Activated T-helper 9 cell treated with anti-CD3 and anti-CD28 coated beads, Interleukin-2, amount 50 U/mL, for 16 hours (primary cell): ENCODE results near the gene HMOX2.
A peak's percentile ranks its signal among the peaks of the same experiment; 100 is the strongest.

Experiments
- DNase-seq: peaks from one replicate; pipeline ENCODE4 v3.0.0-alpha.2; 2020; ENCODE audit warnings: low read depth

Gene HMOX2

DNA sequence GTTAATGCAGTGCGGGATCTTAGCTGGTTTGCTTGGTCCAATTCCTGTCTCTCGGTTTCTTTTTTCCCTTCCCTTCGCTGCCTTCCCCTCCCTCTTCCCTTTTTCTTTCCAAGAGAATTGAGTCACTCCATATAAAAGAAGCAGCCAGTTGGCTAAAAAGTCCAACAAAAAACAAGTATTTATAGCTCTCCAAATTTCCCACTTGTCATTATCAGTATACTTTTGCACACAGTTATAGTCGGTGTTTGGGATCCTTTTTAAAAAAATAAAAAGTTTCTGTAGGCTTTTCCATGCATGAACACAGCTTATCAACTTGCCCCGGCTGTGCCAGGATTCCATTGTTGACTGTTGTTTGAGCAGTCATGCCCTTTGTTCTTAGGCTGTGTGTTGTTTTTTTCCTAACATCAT, 24.9 kb downstream of the HMOX2 start:
- no peak for DNase-seq

DNA sequence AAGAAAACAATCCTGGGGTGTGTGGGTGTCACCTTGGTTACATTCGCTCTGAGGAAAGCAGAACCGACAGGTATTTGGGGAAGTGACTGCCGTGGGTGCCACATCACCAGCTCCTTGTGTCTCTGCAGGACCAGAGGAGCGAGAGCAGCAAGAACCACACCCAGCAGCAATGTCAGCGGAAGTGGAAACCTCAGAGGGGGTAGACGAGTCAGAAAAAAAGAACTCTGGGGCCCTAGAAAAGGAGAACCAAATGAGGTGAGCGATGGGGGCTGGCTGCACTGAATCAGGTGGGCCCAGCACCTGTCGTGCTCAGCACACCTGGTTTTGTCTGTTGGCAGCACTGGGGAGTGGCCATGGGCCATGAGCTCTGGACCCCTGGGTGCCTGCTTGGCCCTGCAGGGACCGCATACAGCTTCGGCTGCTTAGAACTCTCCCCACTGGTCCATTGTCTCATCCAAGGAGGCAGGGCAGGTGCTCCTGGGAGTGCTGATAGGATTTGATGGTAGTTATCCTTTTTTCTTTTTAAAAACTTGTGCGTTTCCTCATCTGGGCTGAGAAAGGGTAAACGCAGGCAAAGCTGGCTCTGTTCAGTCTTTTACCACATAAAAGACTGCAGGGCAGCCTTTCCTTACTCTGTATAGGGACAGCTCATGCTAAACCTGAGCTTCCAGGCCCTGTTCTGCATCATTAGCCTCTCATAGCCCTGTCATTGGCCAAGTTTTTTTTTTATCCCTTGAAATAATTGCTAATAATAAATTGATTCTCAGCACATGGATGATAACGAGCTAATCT, 29.4 kb downstream of the HMOX2 start:
- peak; percentile 40 for DNase-seq

GRCh38 chr16:4506450-4506849, 30.3 kb downstream of the HMOX2 start:
- DNase-seq = peak; percentile 29

GRCh38 chr16:4507588-4508345, 31.6 kb downstream of the HMOX2 start:
- DNase-seq = no peak

- no peak for DNase-seq
These were observed 32.6 kb downstream of the HMOX2 start for GRCh38 chr16:4508806-4509205.

DNA sequence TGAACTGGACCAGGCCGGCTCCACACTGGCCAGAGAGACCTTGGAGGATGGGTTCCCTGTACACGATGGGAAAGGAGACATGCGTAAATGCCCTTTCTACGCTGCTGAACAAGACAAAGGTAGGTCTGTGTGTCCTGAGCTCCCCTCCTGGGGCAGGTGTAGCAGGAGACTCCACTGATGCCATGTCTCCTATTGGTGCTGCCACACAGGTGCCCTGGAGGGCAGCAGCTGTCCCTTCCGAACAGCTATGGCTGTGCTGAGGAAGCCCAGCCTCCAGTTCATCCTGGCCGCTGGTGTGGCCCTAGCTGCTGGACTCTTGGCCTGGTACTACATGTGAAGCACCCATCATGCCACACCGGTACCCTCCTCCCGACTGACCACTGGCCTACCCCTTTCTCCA, 33.2 kb downstream of the HMOX2 start:
- no peak for DNase-seq

DNA sequence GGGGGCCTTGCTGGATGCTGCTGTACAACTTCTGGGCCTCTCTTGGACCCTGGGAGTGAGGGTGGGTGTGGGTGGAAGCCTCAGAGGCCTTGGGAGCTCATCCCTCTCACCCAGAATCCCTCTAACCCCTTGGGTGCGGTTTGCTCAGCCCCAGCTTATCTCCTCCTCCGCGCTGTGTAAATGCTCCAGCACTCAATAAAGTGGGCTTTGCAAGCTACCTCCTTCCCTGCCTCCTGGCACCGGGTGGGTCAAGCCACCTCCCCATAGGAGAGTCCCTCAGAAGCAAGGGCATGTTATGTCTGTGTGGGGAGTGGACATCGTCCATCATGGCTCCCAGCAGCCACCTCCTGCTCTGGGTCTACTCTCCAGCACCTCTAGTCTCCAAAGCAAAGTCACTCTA, 33.9 kb downstream of the HMOX2 start:
- no peak for DNase-seq

DNA sequence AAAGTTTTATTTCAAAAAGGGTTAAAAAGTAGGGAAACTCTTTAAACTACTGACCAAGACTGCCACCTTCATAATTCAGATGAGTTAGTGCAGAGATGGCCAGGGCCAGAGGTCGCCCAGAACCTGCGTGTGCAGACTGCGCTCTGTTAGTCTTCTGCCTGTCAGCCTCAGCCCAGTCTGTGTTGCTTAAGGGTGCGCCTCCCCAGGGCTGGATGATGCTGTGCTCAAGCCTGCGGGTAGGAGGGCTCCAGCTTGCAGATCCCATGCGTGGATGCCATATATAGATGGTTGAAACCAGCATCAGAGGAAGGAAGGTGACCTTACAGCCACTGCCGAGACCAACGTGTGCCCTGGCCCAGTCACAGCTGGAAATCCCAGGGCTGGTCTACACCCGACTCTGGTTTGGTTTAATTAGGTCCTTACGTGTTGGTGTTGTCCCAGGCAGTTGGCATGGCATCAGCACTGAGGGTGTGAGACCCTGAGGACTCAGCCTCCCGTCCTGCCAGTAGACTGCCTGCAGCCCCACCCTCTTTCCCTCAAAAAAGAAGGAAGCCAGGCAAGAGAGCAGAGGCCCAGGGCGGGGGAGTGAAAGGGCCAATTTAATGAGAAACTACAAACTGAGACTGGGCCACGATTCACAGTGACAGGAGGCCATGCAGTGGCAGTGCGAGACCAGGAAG, 34.7 kb downstream of the HMOX2 start:
- no peak for DNase-seq

DNA sequence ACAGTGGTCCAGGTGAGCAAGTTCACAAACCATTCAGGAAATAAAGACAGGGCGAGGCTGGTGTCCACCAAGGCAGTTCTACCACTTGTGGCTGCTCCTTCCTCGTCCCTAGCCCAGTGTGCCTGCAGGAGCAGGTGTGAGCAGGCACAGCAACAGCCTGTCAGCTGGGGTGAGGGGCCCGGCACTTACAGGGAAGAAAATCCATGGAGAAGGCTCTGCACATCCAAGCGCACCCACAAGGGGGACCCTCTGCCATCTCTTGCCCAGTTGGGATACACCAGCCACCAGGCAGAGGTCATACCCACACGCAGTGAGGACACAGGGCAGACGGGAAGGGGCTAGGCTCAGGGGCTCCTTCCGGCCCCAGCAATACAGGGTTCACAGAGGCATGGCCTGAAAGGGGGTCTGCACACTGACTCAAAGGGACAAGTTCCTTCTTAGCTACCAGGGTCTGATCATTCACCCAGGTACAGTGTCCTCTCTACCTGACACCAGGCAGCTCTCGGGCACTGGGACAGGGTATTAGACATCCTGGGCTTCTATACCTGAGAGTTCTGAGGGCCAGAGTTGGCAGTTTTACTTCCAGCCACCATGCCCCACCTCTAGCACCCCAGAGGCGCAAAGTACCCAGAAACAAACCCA, 35.4 kb downstream of the HMOX2 start:
- no peak for DNase-seq

DNA sequence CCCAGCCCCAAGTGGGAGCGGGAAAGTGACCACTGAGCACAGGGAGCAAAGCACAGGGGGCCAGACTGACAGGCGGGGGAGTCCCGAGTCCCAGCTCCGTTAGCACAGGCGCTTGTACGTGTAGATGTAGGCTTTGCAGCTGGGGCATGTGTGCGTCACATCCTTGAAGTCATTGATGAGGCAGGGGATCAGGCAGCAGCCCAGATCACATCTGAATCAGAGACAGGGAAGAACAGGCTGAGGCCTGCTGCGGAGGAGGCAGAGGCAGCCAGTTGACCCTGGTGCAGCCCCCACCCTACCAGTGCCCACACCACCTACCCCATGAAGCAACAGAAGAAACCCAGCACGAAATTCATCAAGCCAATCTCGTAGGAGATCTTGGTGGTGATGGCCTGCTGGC, 36.3 kb downstream of the HMOX2 start:
- no peak for DNase-seq

GRCh38 chr16:4513086-4513860, 37.1 kb downstream of the HMOX2 start:
- no peak for DNase-seq

GRCh38 chr16:4513881-4514280, 37.7 kb downstream of the HMOX2 start:
- DNase-seq = no peak

DNA sequence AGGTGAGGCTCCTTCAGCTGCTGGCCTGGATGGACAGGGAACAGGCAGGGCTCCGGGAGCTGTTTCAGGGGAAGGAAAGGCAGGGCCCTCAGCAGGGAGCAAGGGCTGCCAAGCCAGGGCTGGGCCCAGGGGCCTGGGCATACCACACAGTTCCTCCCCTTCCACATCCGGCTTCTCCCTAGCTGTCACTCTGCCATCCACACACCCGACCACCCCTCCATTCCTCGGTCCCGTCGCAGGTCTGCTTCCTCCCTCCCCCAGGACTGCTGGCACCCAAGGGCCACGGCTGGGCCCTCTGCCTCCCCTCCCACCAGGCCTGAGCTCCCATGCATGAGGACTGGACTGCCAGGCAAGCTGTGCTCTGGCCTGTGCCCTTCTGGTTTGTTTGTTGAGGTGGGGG, 38.4 kb downstream of the HMOX2 start:
- DNase-seq = no peak

DNA sequence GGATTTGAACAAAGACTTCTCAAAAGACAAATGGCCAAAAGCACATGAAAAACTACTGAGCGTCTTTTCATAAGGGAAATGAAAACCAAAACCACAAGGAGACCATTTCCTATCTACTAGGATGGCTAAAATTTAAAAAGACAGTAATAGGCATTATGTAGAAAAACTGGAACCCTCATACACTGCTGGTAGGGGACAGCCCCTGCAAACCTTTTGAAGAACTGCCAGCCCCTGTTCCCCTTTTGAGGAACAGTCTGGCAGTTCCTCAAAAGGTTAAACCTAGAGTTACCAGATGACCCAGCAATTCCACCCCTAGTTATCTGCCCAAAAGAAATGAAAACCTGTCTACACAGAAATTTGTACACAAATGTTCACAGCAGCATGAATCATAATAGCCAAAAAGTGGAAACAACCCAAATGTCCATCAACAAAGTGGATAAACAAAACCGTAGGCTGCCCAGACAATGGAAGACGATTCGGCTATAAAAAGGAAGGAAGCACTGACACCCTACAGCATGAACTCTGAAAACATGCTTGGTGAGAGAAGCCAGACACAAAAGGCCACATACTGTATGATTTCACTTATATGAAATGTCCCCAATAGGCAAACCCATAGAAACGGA, 39.5 kb downstream of the HMOX2 start:
- no peak for DNase-seq

DNA sequence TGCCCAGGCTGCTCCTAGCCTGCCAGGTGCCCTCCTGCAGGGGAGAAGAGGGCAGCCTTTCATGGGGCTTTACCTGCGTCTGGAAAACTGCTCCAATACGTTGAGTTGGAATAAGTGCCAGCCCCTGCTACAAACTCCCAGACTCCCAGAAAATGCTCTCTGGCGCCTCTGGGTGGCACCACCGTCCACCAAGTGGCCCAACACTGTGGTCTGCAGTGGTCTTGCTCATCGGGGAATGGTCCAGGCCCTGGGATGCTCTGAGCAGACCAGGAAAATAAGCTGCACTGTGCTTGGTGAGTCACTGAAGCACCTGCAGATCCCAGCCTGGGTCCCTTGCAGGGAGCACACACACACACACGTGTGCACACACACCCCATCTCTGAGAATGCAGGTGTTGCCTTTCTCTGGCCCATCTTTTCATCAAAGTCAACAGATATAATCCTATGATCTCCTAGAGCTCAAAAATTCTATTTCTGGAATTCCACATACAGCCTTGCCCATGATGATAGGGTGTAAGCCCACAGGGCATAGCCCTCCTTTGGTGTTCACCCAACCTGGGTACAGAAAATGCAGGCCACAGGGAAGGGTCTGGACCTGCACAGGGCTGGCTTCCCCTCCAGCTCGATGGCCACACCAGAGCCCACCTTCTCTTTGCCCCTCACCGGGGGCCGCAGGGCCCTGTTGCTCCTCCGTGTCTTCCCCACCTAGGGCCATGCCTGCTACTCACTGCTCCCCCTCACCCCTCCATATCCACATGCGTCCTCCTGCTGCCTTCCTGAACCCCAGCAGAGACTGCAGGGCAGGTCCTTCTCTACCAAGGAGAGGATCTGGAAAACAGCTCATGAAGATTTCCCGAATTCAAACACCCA, 41.8 kb downstream of the HMOX2 start:
- DNase-seq = no peak

- DNase-seq = no peak
These were observed 43.3 kb downstream of the HMOX2 start for GRCh38 chr16:4519274-4520058.

- no peak for DNase-seq
These were observed 44.7 kb downstream of the HMOX2 start for GRCh38 chr16:4520913-4521312.

DNA sequence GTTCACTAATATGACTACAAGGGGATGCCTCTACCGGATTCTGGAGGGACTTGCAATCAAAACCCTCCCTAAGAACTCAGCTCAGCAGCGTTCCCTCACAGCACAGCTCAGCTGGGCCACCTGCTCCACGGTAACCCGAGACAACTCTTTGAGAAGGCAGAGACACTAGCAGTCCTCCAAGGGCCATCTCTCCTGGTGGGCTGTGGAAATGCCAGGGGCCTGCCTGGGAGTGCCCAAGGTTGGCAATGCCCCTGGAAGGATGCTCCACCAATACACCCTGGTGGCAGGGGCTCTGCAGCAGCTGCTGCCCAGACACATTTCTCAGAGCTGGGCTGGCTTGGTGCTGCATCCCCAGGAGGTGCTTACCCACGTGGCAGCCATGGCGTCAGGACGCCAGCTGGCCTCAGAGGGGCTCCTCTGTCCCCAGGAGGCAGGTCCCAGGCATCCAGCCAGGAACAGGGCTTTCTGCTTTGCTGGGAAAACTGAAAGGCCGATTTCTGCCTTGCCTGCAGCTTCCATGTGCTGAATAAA, 45.9 kb downstream of the HMOX2 start:
- no peak for DNase-seq

- DNase-seq = no peak
These were observed 47.5 kb downstream of the HMOX2 start for GRCh38 chr16:4523686-4524085.
